GM18909 (cell line): Measurements from ENCODE around the gene CEP112.
A peak's percentile ranks its signal among the peaks of the same experiment; 100 is the strongest.

Source experiments
- ATAC-seq: cut with Tn5 transposase; IDR thresholded peaks from one replicate; pipeline ENCODE4 v1.9.1; 2021; ENCODE audit warnings: mild to moderate bottlenecking; ENCODE audit not compliant: unreplicated experiment, poor library complexity

Gene CEP112

DNA sequence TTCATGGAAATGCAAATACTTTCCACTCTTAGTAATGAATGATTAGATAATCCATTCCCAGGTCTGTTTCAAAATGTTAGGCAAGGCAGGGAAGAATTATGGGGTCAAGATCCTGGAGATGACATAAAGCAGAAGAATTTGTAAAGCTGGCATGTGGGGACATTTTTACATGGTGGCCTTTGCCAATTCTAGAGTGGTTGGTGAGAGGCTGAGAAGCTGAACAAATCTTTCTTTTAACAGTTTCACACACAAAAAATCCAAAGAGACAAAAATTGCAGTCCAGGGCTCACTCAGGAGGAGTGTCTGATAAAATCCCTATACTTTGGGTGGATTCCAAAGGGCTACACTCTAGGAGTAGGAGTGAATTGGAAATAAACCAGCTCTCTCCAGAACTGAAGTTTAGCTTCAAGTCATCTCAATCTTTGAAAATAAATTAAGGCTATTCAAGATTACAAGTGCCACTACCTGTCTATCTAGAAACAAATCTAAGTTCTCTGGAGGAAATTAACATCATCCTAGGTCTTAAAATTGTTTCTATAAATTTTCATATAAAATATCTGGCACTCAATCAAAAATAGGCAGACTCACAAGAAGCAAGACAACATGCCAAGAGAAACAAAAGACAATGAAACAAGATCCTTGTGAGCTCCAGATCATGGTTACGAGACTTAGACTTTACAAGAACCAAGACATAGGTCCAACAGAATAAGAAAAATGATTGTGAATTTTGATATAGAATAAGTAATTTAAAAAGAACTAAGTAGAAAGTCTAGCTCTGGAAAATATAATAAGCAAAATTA, 517.5 kb downstream of the CEP112 start:
- ATAC-seq = no peak

DNA sequence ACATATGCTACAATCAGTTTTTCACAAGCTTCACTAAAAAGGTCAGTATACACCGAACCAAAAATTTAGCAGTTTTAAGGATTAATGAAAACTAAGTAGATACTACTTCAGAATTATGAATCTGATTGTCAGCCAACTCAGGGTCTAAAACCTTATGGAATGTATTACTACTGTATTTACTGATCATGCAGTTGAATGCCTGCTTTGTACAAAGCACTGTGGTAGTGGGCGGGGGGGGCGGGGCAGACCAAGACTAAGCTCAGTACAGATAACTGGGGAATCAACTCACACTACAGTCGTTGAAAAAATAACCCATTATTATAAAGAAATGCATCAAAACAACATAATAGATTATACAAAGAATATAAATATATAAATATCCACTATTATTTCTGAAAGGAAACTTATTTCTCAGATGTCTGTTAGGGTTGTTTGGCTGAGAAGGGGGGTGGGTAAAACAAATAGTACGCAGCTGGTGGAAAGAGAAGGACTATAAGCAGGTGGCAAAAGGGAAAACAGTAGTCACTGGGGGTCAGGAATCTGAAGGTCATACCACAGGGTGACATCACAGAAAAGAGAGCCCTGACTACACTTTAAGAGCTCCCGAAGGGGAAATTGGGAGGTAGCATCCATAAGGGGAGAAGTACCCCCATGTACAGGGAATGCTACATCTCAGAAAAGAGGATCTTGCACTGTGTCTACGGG, 521.1 kb downstream of the CEP112 start:
- no peak for ATAC-seq

GRCh38 chr17:65668211-65668610, 523.7 kb downstream of the CEP112 start:
- ATAC-seq = no peak

GRCh38 chr17:65667656-65668055, 524.3 kb downstream of the CEP112 start:
- no peak for ATAC-seq

GRCh38 chr17:65666876-65667321, 525.0 kb downstream of the CEP112 start:
- no peak for ATAC-seq

- ATAC-seq = no peak
Observed at GRCh38 chr17:65665966-65666365, 526.0 kb downstream of the CEP112 start.

GRCh38 chr17:65664696-65665095, 527.2 kb downstream of the CEP112 start:
- no peak for ATAC-seq

DNA sequence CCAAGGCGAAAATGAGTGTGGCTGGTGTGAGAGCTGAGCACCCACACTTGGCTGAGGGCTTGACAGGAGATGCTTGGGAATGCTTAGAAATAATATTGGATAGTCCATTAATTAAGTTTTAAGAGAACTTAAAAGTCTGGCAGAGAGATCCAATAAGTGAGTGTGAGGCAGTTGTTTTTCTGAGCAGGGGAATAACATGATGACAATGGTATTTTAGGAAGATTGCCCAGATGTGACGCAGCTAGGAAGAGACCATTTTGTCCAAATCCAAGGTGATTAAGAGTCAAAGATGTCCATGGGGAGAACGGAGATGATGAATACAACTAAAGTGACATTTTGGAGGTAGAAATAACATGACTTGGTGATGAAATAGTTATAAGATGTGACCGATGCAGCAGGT, 527.7 kb downstream of the CEP112 start:
- no peak for ATAC-seq

GRCh38 chr17:65662196-65662595, 529.7 kb downstream of the CEP112 start:
- ATAC-seq = no peak

DNA sequence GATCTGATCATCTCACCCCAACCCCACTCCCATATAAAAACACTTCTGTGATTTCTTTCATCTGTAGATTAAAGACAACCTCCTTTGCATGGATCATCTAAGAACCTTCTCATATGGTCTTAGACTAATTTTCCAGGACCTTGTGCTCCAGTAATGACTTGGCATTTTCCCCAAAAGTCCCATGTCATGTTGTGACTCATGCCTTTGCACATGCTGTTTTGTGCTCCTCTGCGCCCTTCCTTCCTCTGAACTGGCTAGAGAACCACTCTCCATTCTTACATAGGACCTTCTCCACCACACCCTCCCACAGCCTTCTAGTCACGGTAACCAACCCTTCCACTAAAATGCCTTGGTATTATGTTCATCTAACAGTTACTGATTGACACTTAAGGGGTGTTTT, 531.0 kb downstream of the CEP112 start:
- no peak for ATAC-seq

GRCh38 chr17:65660078-65660477, 531.9 kb downstream of the CEP112 start:
- ATAC-seq = no peak

DNA sequence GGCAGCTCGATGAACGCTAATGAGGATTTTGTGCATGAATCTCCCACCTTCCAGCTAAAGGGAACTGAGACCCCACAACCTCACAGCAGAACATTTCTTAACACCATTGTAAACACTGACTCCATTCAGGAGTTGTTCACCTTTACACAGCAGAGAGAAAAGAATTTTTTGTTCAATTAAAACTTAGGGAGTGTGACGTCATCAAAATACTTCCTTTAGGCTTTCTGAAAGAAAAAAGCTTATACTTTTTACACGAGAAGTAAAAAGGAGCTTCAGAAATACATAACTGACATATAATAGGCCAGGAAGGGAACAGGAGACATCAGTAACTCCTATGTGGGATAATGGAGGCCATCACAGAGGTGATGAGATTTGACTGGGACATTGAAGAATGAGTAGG, 532.4 kb downstream of the CEP112 start:
- ATAC-seq = no peak

GRCh38 chr17:65657251-65657828, 534.6 kb downstream of the CEP112 start:
- no peak for ATAC-seq

- peak; percentile 34 for ATAC-seq
Observed at GRCh38 chr17:65656390-65657250, 535.3 kb downstream of the CEP112 start.

DNA sequence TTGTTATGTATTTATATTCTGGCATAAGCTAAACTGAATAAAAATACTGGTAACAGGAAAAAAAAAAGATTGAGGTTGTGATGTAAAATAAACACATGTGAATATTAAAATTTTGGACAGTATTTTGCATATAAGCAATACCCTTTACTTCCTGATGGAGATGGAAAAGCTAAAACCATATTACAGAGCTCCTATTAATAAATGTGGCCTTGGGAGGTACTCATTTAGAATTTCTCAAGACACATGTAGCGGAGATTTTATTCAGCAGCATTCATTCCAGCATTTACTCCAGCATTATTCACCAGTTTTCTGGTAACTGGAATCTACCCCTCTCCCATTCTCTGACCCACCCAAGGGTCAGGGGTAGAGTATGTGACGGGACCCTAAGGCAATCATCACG, 536.2 kb downstream of the CEP112 start:
- no peak for ATAC-seq

- no peak for ATAC-seq
Observed at GRCh38 chr17:65644545-65644944, 547.4 kb downstream of the CEP112 start.

GRCh38 chr17:65638221-65638975, 553.5 kb downstream of the CEP112 start:
- no peak for ATAC-seq

DNA sequence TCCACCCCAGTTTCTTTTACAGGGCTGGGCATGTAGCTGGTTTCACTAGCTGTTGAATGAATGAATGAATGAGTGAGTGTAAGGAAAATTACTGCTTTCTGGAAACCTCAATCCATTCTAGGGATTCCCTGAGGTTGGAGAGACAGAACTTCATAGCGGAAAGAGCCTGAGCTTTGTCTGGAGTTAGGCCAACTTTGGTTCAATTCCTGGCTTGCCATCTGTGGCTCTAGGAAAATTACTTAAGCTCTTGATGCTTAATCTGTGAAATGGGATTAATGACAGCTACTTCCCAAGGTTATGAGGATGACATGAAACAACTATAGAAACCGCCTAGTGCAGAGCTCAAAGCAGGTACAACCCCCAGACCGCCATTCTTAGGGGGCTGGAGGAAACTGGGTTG, 554.1 kb downstream of the CEP112 start:
- no peak for ATAC-seq

DNA sequence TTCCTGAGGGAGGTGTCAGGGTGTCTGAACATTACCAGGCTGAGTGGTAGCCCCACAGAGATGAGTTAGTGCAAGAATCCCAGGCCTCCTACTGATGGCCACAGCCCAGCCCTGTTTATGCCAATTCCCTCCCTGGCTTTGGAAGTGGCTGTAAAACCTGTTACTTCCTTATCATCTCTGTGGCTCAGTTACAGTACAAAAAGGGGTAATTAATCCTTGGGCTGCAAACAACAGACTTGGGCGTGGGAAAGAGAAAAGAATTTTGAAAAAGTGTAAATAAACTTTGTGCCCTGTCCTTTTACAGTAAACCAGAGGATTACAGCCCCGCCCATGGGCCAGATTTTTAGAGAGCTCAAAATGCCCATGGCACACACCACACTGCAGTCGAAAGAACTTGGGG, 557.4 kb downstream of the CEP112 start:
- no peak for ATAC-seq

DNA sequence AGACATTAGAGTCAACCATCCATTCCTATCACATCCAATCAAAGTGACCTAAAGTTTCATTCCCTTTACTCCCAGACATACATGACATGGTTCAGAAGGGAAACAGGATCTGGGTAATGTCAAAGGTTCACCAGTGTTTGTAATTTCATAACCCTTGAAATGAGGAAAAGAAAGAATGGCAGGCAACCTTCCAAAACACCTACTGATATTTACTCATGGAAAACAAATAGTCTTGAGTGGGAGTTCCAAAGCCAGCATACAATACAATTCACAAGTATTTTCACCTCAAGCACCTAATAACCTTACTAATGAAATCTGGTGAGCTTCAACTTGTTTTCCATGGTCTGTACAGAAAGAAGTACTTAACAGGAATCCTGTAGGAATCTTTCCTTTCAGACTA, 557.9 kb downstream of the CEP112 start:
- ATAC-seq = no peak
